ENCODE measurements around the gene IPO11. TPM values are rescaled to one million over a fixed set of nuclear protein-coding genes. Genes with fewer than 3 reads are reported as not detected.

Gene IPO11
- total RNA-seq, 2 experiments from 2014 or later: 55.4 to 59.2 TPM

DNA sequence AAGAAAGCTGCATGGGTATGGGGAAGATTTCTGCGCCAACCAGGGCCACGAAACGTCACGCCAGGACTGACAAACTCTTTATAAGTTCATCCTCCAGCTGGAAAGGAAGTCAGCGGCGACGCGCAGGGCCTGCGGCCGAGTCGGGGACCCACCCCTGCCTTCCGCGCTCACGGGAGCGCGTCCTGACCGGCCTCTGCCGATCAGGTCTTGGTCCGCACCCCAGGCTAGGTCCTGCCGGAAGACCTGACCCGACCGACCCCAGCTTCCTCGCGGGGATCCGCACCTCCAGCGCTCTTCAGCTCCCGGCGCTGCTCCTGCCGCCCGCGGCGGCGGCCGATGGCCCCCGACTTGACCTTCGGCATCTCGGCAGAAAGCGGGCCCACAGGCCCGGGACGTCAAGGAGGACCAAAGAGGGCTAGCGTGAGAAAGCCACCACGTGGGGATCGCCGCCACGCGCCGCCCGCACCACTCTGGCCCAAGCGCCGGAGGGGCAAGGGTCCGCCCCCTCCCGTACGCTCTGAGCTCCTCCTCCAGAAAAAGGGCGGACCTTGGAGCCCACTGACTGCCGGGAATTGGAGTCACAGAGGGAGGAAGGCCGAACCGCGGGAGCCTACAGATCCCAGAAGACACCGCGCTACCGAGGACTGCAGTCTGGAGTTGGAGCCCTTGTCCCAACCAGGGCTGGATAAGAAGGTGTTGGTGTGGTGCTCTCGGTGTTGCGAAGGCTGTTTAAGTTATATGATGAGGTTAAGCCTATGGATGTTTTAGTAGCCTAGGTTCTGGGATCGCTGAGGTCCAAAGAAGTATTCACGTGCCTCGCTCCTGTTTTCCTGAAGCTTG, 8.9 kb upstream of the IPO11 start, which contains the start of gene DIMT1:
Gene DIMT1, minus strand, starts transcription at position 495 of the 840 bp plus-strand sequence. Its CDS starts 133 bp downstream, at position 362.
- DNase-seq: peak; percentile 97
- Mint-ChIP-seq H3K9me3 (no peaks in the 10 kb centered on the region), H3K36me3 (peaks cover 20% of the 10 kb centered on the region), H3K27me3 (no peaks in the 10 kb centered on the region), H3K4me3 (peak within 1 kb of the TSS; percentile 100), H3K4me1 (ENCODE audit: low read depth) (peaks cover 29% of the 10 kb centered on the region), H3K27ac (peak within 1 kb of the TSS; percentile 93)
- ChIA-PET POLR2A (interaction anchor here (1.0 to 2.8 kb wide), 16 partner anchors 8 to 1072 kb away, joined by 3 to 60 read pairs (median 4); partner anchors contain the start of genes IPO11 and KIF2A), CTCF (interaction anchor here (0.7 to 4.2 kb wide), 13 partner anchors 9 to 179 kb away, joined by 3 to 23 read pairs (median 4); partner anchors contain the start of genes IPO11 and KIF2A)
- intact Hi-C loops (cut with micrococcal nuclease): loop anchor here (1.0 to 5.0 kb wide), 5 partner anchors 9 to 181 kb away; partner anchors contain the start of genes IPO11 and KIF2A

DNA sequence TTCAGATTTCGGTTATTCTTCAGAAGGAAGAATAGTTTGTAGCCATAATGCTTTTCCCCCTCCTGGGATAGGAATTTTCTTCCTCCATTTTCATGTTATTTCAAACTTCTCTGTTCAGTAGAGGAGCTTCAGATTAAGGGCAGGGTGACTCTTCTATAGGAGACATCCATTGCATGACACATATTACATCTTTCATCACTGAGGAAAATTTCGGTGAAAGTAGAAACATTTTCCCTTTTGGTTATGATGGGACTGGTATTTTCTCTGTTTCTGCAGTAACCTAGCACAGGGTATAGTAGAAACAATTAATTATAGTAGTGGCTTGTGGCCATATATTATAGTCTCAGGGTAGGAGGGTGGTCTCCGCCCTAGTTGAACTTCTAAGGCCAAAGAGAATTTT, 1.1 kb downstream of the IPO11 start:
- peak overlapping the region; percentile 87 for H3K4me3 Mint-ChIP-seq
- DNase-seq: no peak
- H3K9me3 Mint-ChIP-seq: peaks cover 3% of the 10 kb centered on the region
- H3K4me1 Mint-ChIP-seq (ENCODE audit: low read depth): peaks cover 23% of the 10 kb centered on the region
- intact Hi-C loops (cut with micrococcal nuclease): loop anchor here (5.0 to 10.0 kb wide), 2 partner anchors 164 to 1079 kb away; partner anchors contain the start of genes LRRC70 and ZSWIM6
- no peak overlapping the region for H3K27ac Mint-ChIP-seq
- POLR2A ChIA-PET: interaction anchor here (0.5 to 3.1 kb wide), 5 partner anchors 10 to 128 kb away, joined by 3 to 60 read pairs (median 4); partner anchors contain the start of genes DIMT1 and KIF2A
- H3K27me3 Mint-ChIP-seq: peaks cover 2% of the 10 kb centered on the region
- H3K36me3 Mint-ChIP-seq: peaks cover 5% of the 10 kb centered on the region
- CTCF ChIA-PET: interaction anchor here (1.1 to 2.6 kb wide), 3 partner anchors 10 to 190 kb away, joined by 3 to 18 read pairs (median 3); partner anchors contain the start of gene DIMT1

DNA sequence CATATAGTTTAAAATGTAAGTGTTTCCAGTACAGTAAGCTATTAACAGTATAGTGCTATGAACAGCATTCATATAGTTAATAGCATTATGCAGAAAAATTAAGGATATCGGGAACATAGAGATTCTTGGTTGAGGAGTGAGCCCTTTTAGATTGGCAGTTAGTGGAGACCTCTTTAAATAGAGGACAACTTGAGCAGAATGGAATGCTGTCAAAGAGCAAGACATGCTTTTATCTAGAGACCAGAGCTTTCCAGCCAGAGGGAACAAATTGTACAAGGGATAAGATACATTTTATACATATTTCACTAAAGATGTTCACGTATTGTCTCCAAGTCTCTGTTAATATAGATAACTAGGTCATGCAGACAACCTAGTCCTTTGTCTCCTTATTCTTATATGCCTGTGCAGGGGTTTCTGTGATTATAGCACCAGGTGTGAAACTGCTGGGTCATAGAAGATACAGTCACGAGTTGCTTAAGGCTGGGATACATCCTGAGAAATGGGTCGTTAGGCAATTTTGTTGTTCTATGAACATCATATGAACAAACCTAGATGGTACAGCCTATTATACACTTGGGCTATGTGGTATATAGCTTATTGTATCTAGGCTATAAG, 6.0 kb downstream of the IPO11 start:
- intact Hi-C loops (cut with micrococcal nuclease): loop anchor here (10.0 kb wide), 1 partner anchor 1084 kb away; the partner anchor contains the start of gene ZSWIM6
- H3K4me3 Mint-ChIP-seq: no peak overlapping the region
- no peak for DNase-seq
- CTCF ChIA-PET: interaction anchor here (1.0 to 1.7 kb wide), 2 partner anchors 25 to 42 kb away, joined by 4 to 5 read pairs; no protein-coding TSS in a partner anchor
- peaks cover 4% of the 10 kb centered on the region for H3K36me3 Mint-ChIP-seq
- peaks cover 16% of the 10 kb centered on the region for H3K4me1 Mint-ChIP-seq (ENCODE audit: low read depth)
- H3K27me3 Mint-ChIP-seq: no peaks in the 10 kb centered on the region
- POLR2A ChIA-PET: no interaction called here
- no peak overlapping the region for H3K27ac Mint-ChIP-seq
- H3K9me3 Mint-ChIP-seq: no peaks in the 10 kb centered on the region

DNA sequence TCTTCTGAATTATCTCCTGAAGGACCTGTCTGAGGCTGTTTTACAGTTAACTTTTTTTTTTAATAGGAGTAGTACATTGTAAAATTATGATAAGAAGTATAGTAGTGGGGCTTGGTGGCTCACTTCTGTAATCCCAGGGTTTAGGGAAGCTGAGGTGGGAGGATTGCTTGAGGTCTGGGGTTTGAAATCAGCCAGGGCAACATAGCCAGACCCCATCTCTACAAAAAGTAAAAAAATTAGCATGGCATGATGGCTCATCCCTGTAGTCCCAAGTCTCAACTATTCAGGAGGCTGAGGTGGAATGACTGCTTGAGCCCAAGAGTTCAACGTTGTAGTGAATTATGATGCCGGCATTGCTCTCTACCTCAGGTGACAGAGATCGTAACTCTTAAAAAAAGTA, 7.0 kb downstream of the IPO11 start:
- intact Hi-C loops (cut with micrococcal nuclease): loop anchor here (10.0 kb wide), 1 partner anchor 1085 kb away; the partner anchor contains the start of gene ZSWIM6

DNA sequence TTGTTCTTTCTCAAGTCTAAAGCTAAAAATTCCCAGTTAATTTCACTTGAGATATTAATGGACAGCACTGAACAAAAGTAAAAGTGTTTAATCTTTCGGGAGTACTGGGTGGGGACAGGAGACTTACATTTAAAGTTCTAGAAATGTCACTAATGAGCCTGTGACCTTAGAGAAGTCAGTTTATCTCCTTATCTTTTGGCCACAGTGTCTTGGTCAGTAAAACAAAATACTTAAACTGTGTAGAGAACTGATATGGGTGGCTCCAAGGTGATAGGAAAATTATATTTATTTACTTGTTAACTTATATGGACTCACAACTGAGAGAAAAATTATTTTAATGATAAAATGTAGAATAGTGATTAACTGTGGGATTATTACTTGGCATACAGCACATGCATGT, 8.9 kb downstream of the IPO11 start:
- Mint-ChIP-seq H3K4me3 (no peak overlapping the region), H3K27me3 (no peaks in the 10 kb centered on the region), H3K36me3 (peaks cover 8% of the 10 kb centered on the region), H3K27ac (no peak overlapping the region), H3K9me3 (no peaks in the 10 kb centered on the region), H3K4me1 (ENCODE audit: low read depth) (peaks cover 9% of the 10 kb centered on the region)
- ChIA-PET CTCF (no interaction called here), POLR2A (no interaction called here)
- DNase-seq: no peak
- intact Hi-C loops (cut with micrococcal nuclease): no loop called here

More for the DNA sequence above, 7.0 kb downstream of the IPO11 start:
- no peaks in the 10 kb centered on the region for H3K9me3 Mint-ChIP-seq
- no peak overlapping the region for H3K4me3 Mint-ChIP-seq
- CTCF ChIA-PET: interaction anchor here (0.8 to 1.7 kb wide), 2 partner anchors 24 to 41 kb away, joined by 3 to 4 read pairs; no protein-coding TSS in a partner anchor
- no peak for DNase-seq
- peaks cover 9% of the 10 kb centered on the region for H3K4me1 Mint-ChIP-seq (ENCODE audit: low read depth)
- peaks cover 6% of the 10 kb centered on the region for H3K36me3 Mint-ChIP-seq
- H3K27me3 Mint-ChIP-seq: no peaks in the 10 kb centered on the region
- H3K27ac Mint-ChIP-seq: no peak overlapping the region
- POLR2A ChIA-PET: no interaction called here

GRCh38 chr5:62424763-62425162, 12.2 kb downstream of the IPO11 start:
- intact Hi-C loops (cut with micrococcal nuclease): no loop called here
- Mint-ChIP-seq H3K9me3 (no peaks in the 10 kb centered on the region), H3K4me3 (no peak overlapping the region), H3K36me3 (peaks cover 5% of the 10 kb centered on the region), H3K27ac (no peak overlapping the region), H3K4me1 (ENCODE audit: low read depth) (peaks cover 5% of the 10 kb centered on the region), H3K27me3 (no peaks in the 10 kb centered on the region)
- no peak for DNase-seq
- ChIA-PET POLR2A (no interaction called here), CTCF (interaction anchor here (1.0 kb wide), 1 partner anchor 19 kb away, joined by 3 read pairs; no protein-coding TSS in a partner anchor)

DNA sequence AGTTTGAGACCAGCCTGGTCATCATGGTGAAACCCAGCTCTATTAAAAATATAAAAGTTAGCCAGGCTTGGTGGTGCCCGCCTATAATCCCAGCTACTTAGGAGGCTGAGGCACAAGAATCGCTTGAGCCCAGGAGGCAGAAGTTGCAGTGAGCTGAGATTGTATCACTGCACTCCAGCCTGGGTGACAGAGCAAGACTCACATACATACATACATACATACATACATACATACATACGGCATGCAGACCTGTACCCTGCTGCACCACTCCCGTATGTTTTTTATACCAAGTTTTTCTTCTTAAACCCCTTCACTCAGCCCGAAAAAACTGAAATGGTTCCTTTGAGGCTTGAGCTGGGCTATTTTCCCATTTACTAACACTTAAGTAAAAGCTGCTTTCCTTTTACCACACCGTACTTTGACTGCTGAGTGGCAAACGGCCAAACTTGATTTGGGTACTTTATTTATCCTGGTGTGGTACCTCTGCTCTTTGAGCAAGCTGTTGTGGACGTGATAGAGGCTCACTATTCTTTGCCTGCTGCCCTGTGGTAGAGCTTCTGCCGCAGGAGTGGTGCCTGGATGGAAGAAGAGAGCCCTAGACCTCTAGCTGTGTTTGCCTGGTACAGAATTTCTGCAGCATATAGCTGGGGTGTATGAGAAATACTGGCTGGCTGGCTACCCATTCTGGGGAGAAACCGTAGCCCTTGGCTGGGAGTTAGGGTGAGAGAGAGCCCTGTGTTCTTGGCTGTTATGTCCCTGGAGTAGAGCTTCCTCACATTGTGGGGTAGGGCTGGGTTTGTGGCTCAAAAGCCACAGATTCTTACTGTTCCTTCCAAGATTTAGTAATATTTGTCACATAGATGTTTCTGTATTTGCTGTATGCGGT, 19.4 kb downstream of the IPO11 start:
- POLR2A ChIA-PET: interaction anchor here (1.1 kb wide), 1 partner anchor 20 kb away, joined by 3 read pairs; no protein-coding TSS in a partner anchor
- no peak overlapping the region for H3K4me3 Mint-ChIP-seq
- peaks cover 10% of the 10 kb centered on the region for H3K4me1 Mint-ChIP-seq (ENCODE audit: low read depth)
- DNase-seq: no peak
- H3K27ac Mint-ChIP-seq: no peak overlapping the region
- no peaks in the 10 kb centered on the region for H3K36me3 Mint-ChIP-seq
- H3K9me3 Mint-ChIP-seq: no peaks in the 10 kb centered on the region
- intact Hi-C loops (cut with micrococcal nuclease): no loop called here
- CTCF ChIA-PET: interaction anchor here (0.6 to 0.9 kb wide), 2 partner anchors 12 to 15 kb away, joined by 4 to 5 read pairs; no protein-coding TSS in a partner anchor
- H3K27me3 Mint-ChIP-seq: no peaks in the 10 kb centered on the region

- Mint-ChIP-seq H3K36me3 (no peaks in the 10 kb centered on the region), H3K27ac (no peak overlapping the region), H3K27me3 (no peaks in the 10 kb centered on the region), H3K4me3 (no peak overlapping the region), H3K9me3 (no peaks in the 10 kb centered on the region), H3K4me1 (ENCODE audit: low read depth) (peaks cover 10% of the 10 kb centered on the region)
- intact Hi-C loops (cut with micrococcal nuclease): no loop called here
- ChIA-PET CTCF (interaction anchor here (0.6 to 0.9 kb wide), 2 partner anchors 11 to 14 kb away, joined by 4 to 5 read pairs; no protein-coding TSS in a partner anchor), POLR2A (interaction anchor here (1.1 kb wide), 1 partner anchor 21 kb away, joined by 3 read pairs; no protein-coding TSS in a partner anchor)
- DNase-seq: no peak
These were observed 20.1 kb downstream of the IPO11 start for GRCh38 chr5:62432621-62433064.

- Mint-ChIP-seq H3K27me3 (no peaks in the 10 kb centered on the region), H3K27ac (no peak overlapping the region), H3K4me1 (ENCODE audit: low read depth) (no peaks in the 10 kb centered on the region), H3K36me3 (peaks cover 20% of the 10 kb centered on the region), H3K9me3 (no peaks in the 10 kb centered on the region), H3K4me3 (no peak overlapping the region)
- intact Hi-C loops (cut with micrococcal nuclease): no loop called here
- POLR2A ChIA-PET: no interaction called here
- CTCF ChIA-PET: no interaction called here
- no peak for DNase-seq
These were observed 36.0 kb downstream of the IPO11 start for GRCh38 chr5:62448528-62448927.

- H3K27me3 Mint-ChIP-seq: no peaks in the 10 kb centered on the region
- H3K4me1 Mint-ChIP-seq (ENCODE audit: low read depth): no peaks in the 10 kb centered on the region
- no peak for DNase-seq
- intact Hi-C loops (cut with micrococcal nuclease): no loop called here
- H3K27ac Mint-ChIP-seq: no peak overlapping the region
- no peak overlapping the region for H3K4me3 Mint-ChIP-seq
- CTCF ChIA-PET: interaction anchor here (1.6 kb wide), 1 partner anchor 10 kb away, joined by 4 read pairs; no protein-coding TSS in a partner anchor
- H3K9me3 Mint-ChIP-seq: no peaks in the 10 kb centered on the region
- POLR2A ChIA-PET: interaction anchor here (0.7 kb wide), 1 partner anchor 17 kb away, joined by 3 read pairs; no protein-coding TSS in a partner anchor
- peaks cover 16% of the 10 kb centered on the region for H3K36me3 Mint-ChIP-seq
These were observed 37.7 kb downstream of the IPO11 start for GRCh38 chr5:62450259-62450658.

DNA sequence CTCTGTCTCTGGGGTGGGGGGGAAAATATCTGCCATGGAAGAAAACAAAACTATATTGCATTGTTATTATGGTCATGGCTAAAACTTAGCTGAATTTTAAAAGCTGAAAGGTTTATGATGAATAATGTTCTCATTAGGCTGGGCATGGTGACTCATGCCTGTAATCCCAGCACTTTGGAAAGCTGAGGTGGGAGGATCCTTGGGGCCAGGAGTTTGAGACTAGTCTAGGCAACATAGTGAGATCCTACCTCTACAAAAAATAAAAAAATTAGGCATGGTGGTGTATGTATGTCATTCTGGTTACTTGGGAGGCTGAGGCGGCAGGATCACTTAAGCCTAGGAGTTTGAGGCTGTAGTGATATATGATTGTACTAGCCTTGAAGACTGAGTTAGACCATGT, 44.5 kb downstream of the IPO11 start:
- H3K27ac Mint-ChIP-seq: no peak overlapping the region
- H3K4me1 Mint-ChIP-seq (ENCODE audit: low read depth): no peaks in the 10 kb centered on the region
- CTCF ChIA-PET: interaction anchor here (1.0 kb wide), 1 partner anchor 14 kb away, joined by 4 read pairs; no protein-coding TSS in a partner anchor
- no peaks in the 10 kb centered on the region for H3K27me3 Mint-ChIP-seq
- no peaks in the 10 kb centered on the region for H3K9me3 Mint-ChIP-seq
- DNase-seq: no peak
- no peak overlapping the region for H3K4me3 Mint-ChIP-seq
- intact Hi-C loops (cut with micrococcal nuclease): no loop called here
- H3K36me3 Mint-ChIP-seq: peaks cover 7% of the 10 kb centered on the region
- POLR2A ChIA-PET: no interaction called here

All from activated CD4-positive, alpha-beta memory T cell treated with anti-CD3 and anti-CD28 coated beads for 36 hours (primary cell).